Measurements from ENCODE around the gene AIDA.

- TF ChIP-seq CTCF (IDR thresholded peaks at IDR 0.05) (no peak), POLR2AphosphoS5 (IDR thresholded peaks at IDR 0.05) (no peak), POLR2A (IDR thresholded peaks at IDR 0.05) (no peak), EP300 (IDR thresholded peaks at IDR 0.05; ENCODE audit: low read depth) (no peak)
Measured at GRCh38 chr1:222736470-222736869, 24.2 kb upstream of the AIDA start.
